ENCODE results near the gene ANKRA2.

The ANKRA2 gene

GRCh38 chr5:73506459-73506955, 58.9 kb downstream of the ANKRA2 start:
- H3K4me1 ChIP-seq (ENCODE audit: control insufficient read depth in 1 of 2, insufficient read depth in 2 of 2, low read length in 2 of 2) = no peaks in the 10 kb centered on the region
- no peak overlapping the region for H3K4me3 ChIP-seq (ENCODE audit: low read depth, low read length)
- no CpG with 5 or more reads among the region's 5 CpGs for WGBS (ENCODE audit: extremely low coverage, insufficient coverage, insufficient read length)
- H3K18ac ChIP-seq (ENCODE audit: low read length) = no peak overlapping the region
- H2BK120ac ChIP-seq (ENCODE audit: insufficient read depth, low read length, poor library complexity) = no peak overlapping the region
- no peak overlapping the region for H3K23ac ChIP-seq (ENCODE audit: low read length)
- no peaks in the 10 kb centered on the region for H3K27me3 ChIP-seq (ENCODE audit: insufficient read depth, low read length)
- peaks cover 8 to 19% of the 10 kb centered on the region in 2 experiments for H3K36me3 ChIP-seq (ENCODE audit: control insufficient read depth in 1 of 2, insufficient read depth in 2 of 2, low read length in 2 of 2)
- H2AFZ ChIP-seq (ENCODE audit: insufficient read depth, low read length, poor library complexity) = no peak overlapping the region
- no peaks in the 10 kb centered on the region for H3K79me1 ChIP-seq (ENCODE audit: low read length)
- no peaks in the 10 kb centered on the region for H3K79me2 ChIP-seq (ENCODE audit: control insufficient read depth, insufficient read depth, low read length, poor library complexity)
- no peak overlapping the region for H3K4me2 ChIP-seq (ENCODE audit: low read length)
- H2BK5ac ChIP-seq (ENCODE audit: low read depth, low read length, poor library complexity) = no peak overlapping the region
- H3K9ac ChIP-seq (ENCODE audit: low read length) = no peak overlapping the region
- no peak overlapping the region for H4K12ac ChIP-seq (ENCODE audit: low read depth, low read length)
- no peak overlapping the region for H3K14ac ChIP-seq (ENCODE audit: low read length)
- no peak overlapping the region for H4K8ac ChIP-seq (ENCODE audit: low read depth, low read length)
- DNase-seq = no peak
- H4K91ac ChIP-seq (ENCODE audit: low read depth, low read length) = no peak overlapping the region
- no peak overlapping the region for H2BK12ac ChIP-seq (ENCODE audit: low read length)
- no peak overlapping the region for H2AK5ac ChIP-seq (ENCODE audit: low read length)
- no peaks in the 10 kb centered on the region for H3K9me3 ChIP-seq (ENCODE audit: insufficient read depth, low read depth, low read length)
- H3K4ac ChIP-seq (ENCODE audit: low read depth, low read length) = no peak overlapping the region
- H3K27ac ChIP-seq (ENCODE audit: low read depth, low read length) = no peak overlapping the region

All from trophoblast cell (in vitro differentiated cells and primary cell).